LNCAP (cell line): ENCODE results near the gene C7.
A peak's percentile ranks its signal among the peaks of the same experiment; 100 is the strongest.

Source experiments
- TF ChIP-seq, protein P1 (sequence below): fragments of 450-650 bp; IDR thresholded peaks from 2 replicates; pipeline ENCODE4 v1.5.1; 2017; ENCODE audit warnings: mild to moderate bottlenecking

C7 gene

DNA sequence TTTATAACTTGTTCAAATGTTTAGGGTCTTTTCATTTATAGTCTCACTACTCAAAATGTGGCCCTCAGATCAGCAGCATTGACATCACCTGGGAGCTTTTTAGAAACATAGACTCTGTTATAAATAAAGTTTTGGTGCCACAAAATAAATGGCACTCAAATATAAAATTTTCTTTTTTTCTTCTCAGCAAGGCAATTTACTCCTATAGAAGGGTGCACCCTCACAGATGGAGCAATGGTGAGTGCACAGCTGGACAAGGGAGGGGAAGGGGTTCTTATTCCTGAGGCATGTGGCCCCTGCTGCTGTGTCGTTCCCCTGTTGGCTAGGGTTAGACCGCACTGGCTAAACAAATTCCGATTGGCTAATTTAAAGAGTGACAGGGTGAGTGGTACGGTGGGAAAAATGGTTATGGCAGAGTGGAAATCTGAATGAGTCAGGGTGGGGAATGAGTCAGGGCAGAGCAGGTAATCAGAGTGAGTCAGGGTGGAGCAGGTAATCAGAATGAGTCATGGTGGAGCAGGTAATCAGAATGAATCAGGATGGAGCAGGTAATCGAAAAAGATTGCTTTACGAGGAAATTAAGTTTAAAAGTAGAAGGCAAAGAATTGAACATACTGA, 31.8 kb upstream of the C7 start:
- TF ChIP-seq, protein P1, sequence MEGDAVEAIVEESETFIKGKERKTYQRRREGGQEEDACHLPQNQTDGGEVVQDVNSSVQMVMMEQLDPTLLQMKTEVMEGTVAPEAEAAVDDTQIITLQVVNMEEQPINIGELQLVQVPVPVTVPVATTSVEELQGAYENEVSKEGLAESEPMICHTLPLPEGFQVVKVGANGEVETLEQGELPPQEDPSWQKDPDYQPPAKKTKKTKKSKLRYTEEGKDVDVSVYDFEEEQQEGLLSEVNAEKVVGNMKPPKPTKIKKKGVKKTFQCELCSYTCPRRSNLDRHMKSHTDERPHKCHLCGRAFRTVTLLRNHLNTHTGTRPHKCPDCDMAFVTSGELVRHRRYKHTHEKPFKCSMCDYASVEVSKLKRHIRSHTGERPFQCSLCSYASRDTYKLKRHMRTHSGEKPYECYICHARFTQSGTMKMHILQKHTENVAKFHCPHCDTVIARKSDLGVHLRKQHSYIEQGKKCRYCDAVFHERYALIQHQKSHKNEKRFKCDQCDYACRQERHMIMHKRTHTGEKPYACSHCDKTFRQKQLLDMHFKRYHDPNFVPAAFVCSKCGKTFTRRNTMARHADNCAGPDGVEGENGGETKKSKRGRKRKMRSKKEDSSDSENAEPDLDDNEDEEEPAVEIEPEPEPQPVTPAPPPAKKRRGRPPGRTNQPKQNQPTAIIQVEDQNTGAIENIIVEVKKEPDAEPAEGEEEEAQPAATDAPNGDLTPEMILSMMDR = no peak

DNA sequence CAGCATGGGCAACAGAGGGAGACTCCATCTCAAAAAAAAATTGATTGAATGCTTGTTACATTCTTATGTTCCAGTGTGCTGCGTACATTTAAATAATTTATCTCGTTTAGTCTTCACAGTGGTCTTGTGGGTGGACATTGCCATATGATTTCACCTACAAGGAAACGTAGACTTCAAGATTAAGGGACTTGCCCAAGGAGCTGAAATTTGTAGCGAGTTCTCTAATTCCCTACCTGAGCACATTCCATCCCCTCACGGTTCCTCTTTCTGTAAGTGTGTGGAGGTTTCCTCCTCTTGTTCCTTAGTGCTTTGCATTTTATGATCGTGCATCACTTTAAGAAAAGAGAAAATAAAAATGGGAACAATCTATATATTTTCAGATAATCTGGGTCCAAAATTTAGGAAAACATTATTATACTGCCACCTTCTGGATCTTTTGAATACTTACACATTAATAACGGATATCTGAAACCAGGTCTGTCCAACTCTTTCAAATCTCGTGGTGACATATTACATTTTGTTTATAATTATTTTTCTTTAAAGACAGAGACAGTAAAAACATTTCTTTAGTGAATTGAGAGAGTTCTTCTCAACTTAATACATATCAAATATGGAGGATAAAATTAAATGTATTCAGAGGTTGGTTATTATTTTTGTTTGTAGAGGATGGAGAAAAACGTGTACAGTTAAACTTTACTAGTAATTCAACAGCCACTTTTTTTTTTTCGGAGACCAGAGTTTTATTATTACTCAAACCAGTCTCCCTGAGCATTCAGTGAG, 29.9 kb upstream of the C7 start:
- TF ChIP-seq, protein P1 = peak; percentile 57

DNA sequence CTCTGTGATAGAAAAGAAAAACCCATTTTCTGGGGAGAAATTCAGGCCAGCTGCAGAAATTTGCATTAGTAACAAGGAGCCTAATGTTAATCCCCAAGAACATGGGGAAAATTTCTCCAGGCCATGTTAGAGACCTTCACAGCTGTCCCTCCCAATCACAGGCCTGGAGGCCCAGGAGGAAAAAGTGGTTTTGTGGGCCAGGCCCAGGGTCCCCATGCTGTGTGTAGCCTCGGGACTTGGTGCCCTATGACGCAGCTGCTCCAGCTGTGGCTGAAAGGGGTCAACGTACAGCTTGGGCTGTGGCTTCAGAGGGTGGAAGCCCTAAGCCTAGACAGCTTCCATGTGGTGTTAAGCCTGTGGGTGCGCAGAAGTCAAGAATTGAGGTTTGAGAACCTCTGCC, 27.0 kb upstream of the C7 start:
- TF ChIP-seq, protein P1 = no peak

DNA sequence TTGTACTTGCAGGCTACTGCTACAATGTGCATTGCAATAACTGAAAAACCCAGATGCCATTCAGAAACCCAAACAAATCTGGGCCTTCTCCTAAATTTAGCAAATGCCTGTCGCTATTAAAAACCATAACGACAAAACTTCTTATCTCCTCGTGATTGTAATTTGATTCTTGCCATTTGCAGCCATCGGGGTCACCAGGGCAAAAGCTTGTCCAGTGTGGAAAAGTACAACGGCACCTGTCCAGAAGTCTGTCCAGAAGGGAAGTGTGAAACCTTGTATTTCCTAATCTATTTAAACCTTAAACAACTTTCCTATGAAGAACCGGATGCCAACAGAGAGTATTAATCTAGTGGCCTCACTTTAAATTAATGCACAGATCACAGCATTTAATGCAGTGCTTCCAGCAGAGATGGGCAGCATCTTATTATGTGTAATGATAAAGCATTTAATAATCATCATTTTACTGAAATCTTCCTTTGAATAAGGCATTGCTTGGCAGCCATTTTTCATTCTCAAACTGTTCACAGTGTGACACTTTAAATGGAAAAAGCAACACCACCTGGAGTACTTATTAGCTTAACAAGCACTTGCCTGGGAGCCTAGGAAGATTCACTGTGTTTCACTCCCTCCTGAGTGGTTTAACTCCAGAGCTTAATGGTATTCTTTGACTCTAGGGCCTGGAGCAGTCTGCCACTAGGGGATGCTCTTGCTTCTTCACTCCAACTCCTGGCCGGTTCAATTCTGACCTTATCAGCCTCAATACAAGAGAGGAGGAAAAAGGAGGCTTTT, 4.9 kb upstream of the C7 start:
- TF ChIP-seq, protein P1 = peak; percentile 99

DNA sequence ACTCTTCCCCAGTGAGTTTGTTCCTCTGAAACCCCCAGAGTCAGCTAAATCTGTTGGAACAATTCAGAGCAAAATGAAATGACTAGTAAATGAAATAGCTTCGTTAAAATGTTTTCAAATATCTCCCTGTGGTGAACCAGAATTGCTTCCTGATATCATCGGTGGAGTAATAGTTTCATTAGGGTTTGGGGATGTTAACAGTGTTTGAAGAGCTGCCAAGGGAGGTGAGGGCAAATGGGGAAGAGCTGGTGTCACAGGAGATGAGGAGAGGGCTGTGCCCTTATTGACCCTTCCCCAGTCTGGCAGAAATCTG, 4.3 kb upstream of the C7 start:
- TF ChIP-seq, protein P1 = peak; percentile 37; the same call in 1 of the 2 replicates

DNA sequence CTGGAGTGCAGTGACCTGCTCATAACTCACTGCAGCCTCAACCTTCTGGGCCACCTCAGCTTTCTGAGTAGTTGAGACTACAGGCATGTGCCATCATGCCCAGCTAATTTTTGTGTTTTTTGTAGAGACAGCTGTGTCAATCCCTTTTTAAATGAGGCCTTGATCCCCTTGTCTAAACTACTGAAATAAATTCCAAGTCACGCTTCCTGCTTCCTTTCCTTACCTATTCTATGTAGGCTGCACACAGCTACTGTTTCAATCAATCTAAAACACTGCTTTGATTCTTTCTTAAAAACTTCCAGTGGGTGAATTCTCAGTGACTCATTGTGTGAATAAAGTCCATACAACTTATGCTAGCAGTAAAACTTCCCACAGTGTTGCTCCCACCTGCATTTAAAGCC, 2.9 kb upstream of the C7 start:
- TF ChIP-seq, protein P1 = no peak

DNA sequence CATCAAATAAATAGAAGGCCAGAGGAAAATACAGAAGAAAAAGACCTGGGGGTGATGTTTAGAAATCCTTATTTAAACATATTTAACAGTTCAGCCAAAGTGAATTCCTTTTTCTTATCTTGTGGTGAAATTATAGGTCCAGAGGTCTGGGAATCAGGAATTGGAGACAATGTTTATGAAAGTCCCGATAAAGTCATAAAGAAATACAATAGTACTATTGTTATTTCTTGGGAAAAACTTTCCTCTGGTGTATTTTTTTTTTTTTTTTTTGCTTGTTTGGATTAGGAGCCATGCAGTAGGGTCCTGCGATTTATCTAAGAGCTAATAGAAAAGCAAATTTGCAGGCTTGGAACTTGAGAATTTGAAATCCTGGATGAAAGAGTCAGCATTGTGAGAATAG, 426 bp downstream of the C7 start:
- TF ChIP-seq, protein P1 = no peak
